HEK293 (cell line): ENCODE data around the gene SETDB2.
A peak's percentile ranks its signal among the peaks of the same experiment; 100 is the strongest.

Source experiments
- CTCF ChIA-PET: fragments of 350-600 bp; formaldehyde crosslinking; extraction: SDS; loops from one replicate; lab custom pipeline; 2021; ENCODE audit warnings: antibody characterized with exemption; lab: Yijun Ruan, JAX
- POLR2A ChIA-PET: fragments of 300-600 bp; formaldehyde crosslinking; extraction: SDS; loops from one replicate; lab custom pipeline; 2020; ENCODE audit warnings: antibody characterized with exemption, inconsistent platforms; lab: Yijun Ruan, JAX
- H3K27ac ChIP-seq: fragments of 200-500 bp; sonication (Bioruptor generic); 2 replicates; pipeline ENCODE4 v1.5.1; 2014; ENCODE audit warnings: low read depth, low read length, control low read depth, inconsistent platforms; ENCODE audit errors: extremely low read depth
- H3K36me3 ChIP-seq, 2 experiments: fragments of 200-500 bp in 1 of 2; sonication (Bioruptor generic) in 1 of 2; 1 replicate in 1 of 2; 2 replicates in 1 of 2; pipeline ENCODE4 v1.5.1; 2014 to 2017; ENCODE audit warnings: inconsistent platforms in 2 of 2, low read length in 2 of 2; ENCODE audit not compliant: control insufficient read depth in 2 of 2, insufficient read depth in 1 of 2
- H3K4me1 ChIP-seq: fragments of 200-500 bp; sonication (Bioruptor generic); 2 replicates; pipeline ENCODE4 v1.5.1; 2014; ENCODE audit warnings: mild to moderate bottlenecking, low read length, inconsistent platforms; ENCODE audit not compliant: control insufficient read depth, insufficient read depth
- H3K4me3 ChIP-seq: 2 replicates; pipeline ENCODE4 v1.5.1; 2011; ENCODE audit warnings: low read depth, mild to moderate bottlenecking, control low read depth, low read length, moderate library complexity
- H3K9me3 ChIP-seq: fragments of 200-500 bp; sonication (Bioruptor generic); 2 replicates; pipeline ENCODE4 v1.5.1; 2014; ENCODE audit warnings: low read depth, low read length, inconsistent platforms; ENCODE audit not compliant: control insufficient read depth, insufficient read depth
- GFI1B ChIP-seq: fragments of 450-650 bp; formaldehyde crosslinking; IDR thresholded peaks from 2 replicates; pipeline ENCODE4 v1.5.1; 2016; ENCODE audit warnings: missing biosample characterization, missing genetic modification characterization
- GLI2 ChIP-seq: fragments of 450-650 bp; formaldehyde crosslinking; IDR thresholded peaks from 2 replicates; pipeline ENCODE4; 2017; ENCODE audit warnings: missing biosample characterization, missing genetic modification characterization, low read depth, borderline replicate concordance
- HOXD13 ChIP-seq: sonication (generic); formaldehyde crosslinking; IDR thresholded peaks from 2 replicates; pipeline ENCODE4 v1.8.0; 2022; ENCODE audit warnings: missing genetic modification reagents, borderline replicate concordance
- KLF1 ChIP-seq: fragments of 450-650 bp; formaldehyde crosslinking; IDR thresholded peaks from 2 replicates; pipeline ENCODE4 v1.5.1; 2016; ENCODE audit warnings: missing biosample characterization, missing genetic modification characterization
- KLF9 ChIP-seq: fragments of 450-650 bp; formaldehyde crosslinking; IDR thresholded peaks from 2 replicates; pipeline ENCODE4 v1.5.1; 2016; ENCODE audit warnings: missing biosample characterization, missing genetic modification characterization, low read depth
- PBX3 ChIP-seq: sonication (generic); formaldehyde crosslinking; IDR thresholded peaks from 2 replicates; pipeline ENCODE4 v1.8.1; 2022; ENCODE audit warnings: mild to moderate bottlenecking, moderate library complexity, missing genetic modification reagents
- REPIN1 ChIP-seq: fragments of 450-650 bp; formaldehyde crosslinking; IDR thresholded peaks from 2 replicates; pipeline ENCODE4 v1.5.1; 2017; ENCODE audit warnings: missing biosample characterization, missing genetic modification characterization, low read depth
- SCRT2 ChIP-seq: fragments of 450-650 bp; formaldehyde crosslinking; IDR thresholded peaks from 2 replicates; pipeline ENCODE4 v1.5.1; 2016; ENCODE audit warnings: missing biosample characterization, missing genetic modification characterization
- SP3 ChIP-seq: fragments of 450-650 bp; formaldehyde crosslinking; IDR thresholded peaks from 2 replicates; pipeline ENCODE4 v1.5.1; 2016; ENCODE audit warnings: missing biosample characterization, missing genetic modification characterization
- ZBTB11 ChIP-seq: fragments of 450-650 bp; formaldehyde crosslinking; conservative IDR thresholded peaks from 2 replicates; pipeline ENCODE4 v1.5.1; 2016; ENCODE audit warnings: low read depth, missing biosample characterization, missing genetic modification characterization
- ZBTB48 ChIP-seq: fragments of 450-650 bp; formaldehyde crosslinking; IDR thresholded peaks from 2 replicates; pipeline ENCODE4 v1.5.1; 2016; ENCODE audit warnings: missing biosample characterization, missing genetic modification characterization
- ZFHX2 ChIP-seq: fragments of 450-650 bp; formaldehyde crosslinking; conservative IDR thresholded peaks from 2 replicates; pipeline ENCODE4 v1.5.1; 2016; ENCODE audit warnings: missing biosample characterization, missing genetic modification characterization
- ZNF133 ChIP-seq: fragments of 450-650 bp; formaldehyde crosslinking; IDR thresholded peaks from 2 replicates; pipeline ENCODE4 v1.5.1; 2016; ENCODE audit warnings: missing biosample characterization, missing genetic modification characterization
- ZNF174 ChIP-seq: fragments of 450-650 bp; formaldehyde crosslinking; IDR thresholded peaks from 2 replicates; pipeline ENCODE4 v1.5.0; 2017; ENCODE audit warnings: missing biosample characterization, mild to moderate bottlenecking, missing genetic modification characterization
- ZNF324 ChIP-seq: fragments of 450-650 bp; formaldehyde crosslinking; IDR thresholded peaks from 2 replicates; pipeline ENCODE4 v1.5.1; 2016; ENCODE audit warnings: missing biosample characterization, missing genetic modification characterization
- ZNF426 ChIP-seq: fragments of 450-650 bp; formaldehyde crosslinking; IDR thresholded peaks from 2 replicates; pipeline ENCODE4 v1.5.1; 2017; ENCODE audit warnings: missing biosample characterization, missing genetic modification characterization, mild to moderate bottlenecking, inconsistent platforms, moderate library complexity
- ZNF501 ChIP-seq: fragments of 450-650 bp; formaldehyde crosslinking; IDR thresholded peaks from 2 replicates; pipeline ENCODE4 v1.5.1; 2016; ENCODE audit warnings: missing biosample characterization, missing genetic modification characterization
- ZNF518A ChIP-seq: fragments of 450-650 bp; formaldehyde crosslinking; conservative IDR thresholded peaks from 2 replicates; pipeline ENCODE4 v1.5.1; 2016; ENCODE audit warnings: low read depth, missing biosample characterization, missing genetic modification characterization
- ZNF580 ChIP-seq: fragments of 450-650 bp; formaldehyde crosslinking; IDR thresholded peaks from 2 replicates; pipeline ENCODE4 v1.5.1; 2016; ENCODE audit warnings: missing biosample characterization, missing genetic modification characterization
- ZNF704 ChIP-seq: fragments of 450-650 bp; formaldehyde crosslinking; IDR thresholded peaks from 2 replicates; pipeline ENCODE4 v1.5.1; 2016; ENCODE audit warnings: missing biosample characterization, missing genetic modification characterization
- ZNF843 ChIP-seq: fragments of 450-650 bp; formaldehyde crosslinking; IDR thresholded peaks from 2 replicates; pipeline ENCODE4 v1.5.1; 2016; ENCODE audit warnings: missing biosample characterization, missing genetic modification characterization
- ZSCAN16 ChIP-seq: fragments of 450-650 bp; formaldehyde crosslinking; IDR thresholded peaks from 2 replicates; pipeline ENCODE4 v1.5.1; 2016; ENCODE audit warnings: missing biosample characterization, missing genetic modification characterization
- ZSCAN30 ChIP-seq: fragments of 450-650 bp; IDR thresholded peaks from 2 replicates; pipeline ENCODE4 v1.5.1; 2018; ENCODE audit warnings: missing biosample characterization, mild to moderate bottlenecking, missing genetic modification characterization, moderate library complexity
- ZSCAN4 ChIP-seq: fragments of 450-650 bp; formaldehyde crosslinking; IDR thresholded peaks from 2 replicates; pipeline ENCODE4 v1.5.1; 2017; ENCODE audit warnings: missing biosample characterization, missing genetic modification characterization

Gene SETDB2

GRCh38 chr13:49443704-49444523 lies at the start of gene SETDB2, which contains the start of gene CAB39L:
Gene SETDB2, plus strand, starts transcription at chr13:49444274. Its CDS starts 7,620 bp downstream, at chr13:49451894.
Gene CAB39L, minus strand, starts transcription at chr13:49444064. Its CDS starts 61,154 bp downstream, at chr13:49382910.
- CTCF ChIA-PET, result interaction anchor here (0.5 to 1.2 kb wide), 3 partner anchors 12 to 124 kb away, joined by 4 to 5 read pairs (median 4); no protein-coding TSS in a partner anchor
- no peaks in the 10 kb centered on the region for H3K4me1 ChIP-seq
- TF ChIP-seq KLF9 (peak; percentile 33; the same call in 1 of the 2 replicates), PBX3 (CRISPR knock-in tag) (peak; percentile 37; the same call in 1 of the 2 replicates), ZNF518A (tag by site-specific recombination) (peak; percentile 52), REPIN1 (tag by site-specific recombination) (peak; percentile 70; the same call in 1 of the 2 replicates), ZBTB11 (peak; percentile 69), ZNF133 (tag by site-specific recombination) (no peak), ZSCAN30 (tag by site-specific recombination) (peak; percentile 87), GLI2 (tag by site-specific recombination) (no peak), ZNF580 (tag by site-specific recombination) (peak; percentile 82; the same call in 1 of the 2 replicates), ZNF174 (tag by site-specific recombination) (no peak), SCRT2 (tag by site-specific recombination) (no peak; the same call in 1 of the 2 replicates), ZFHX2 (peak; percentile 33), ZNF843 (tag by site-specific recombination) (peak; percentile 30; the same call in 1 of the 2 replicates), ZSCAN4 (tag by site-specific recombination) (no peak), ZSCAN16 (tag by site-specific recombination) (no peak), GFI1B (tag by site-specific recombination) (no peak), ZBTB48 (tag by site-specific recombination) (peak; percentile 42), ZNF426 (tag by site-specific recombination) (no peak), ZNF501 (tag by site-specific recombination) (peak; percentile 67; the same call in 1 of the 2 replicates), ZNF324 (peak; percentile 89), ZNF704 (tag by site-specific recombination) (no peak), KLF1 (tag by site-specific recombination) (0 out of 2 replicates have a peak, but pooled peaks have one; percentile 35), HOXD13 (peak; percentile 86), SP3 (peak; percentile 88)

More at GRCh38 chr13:49443704-49444523, at the start of gene SETDB2, which contains the start of gene CAB39L:
- Histone ChIP-seq H3K27ac (peak within 1 kb of the TSS; percentile 77), H3K4me3 (peak within 1 kb of the TSS; percentile 90), H3K36me3 (no peaks in the 10 kb centered on the region), H3K9me3 (no peaks in the 10 kb centered on the region)
- POLR2A ChIA-PET, result interaction anchor here (0.6 to 2.3 kb wide), 8 partner anchors 9 to 142 kb away, joined by 3 to 10 read pairs (median 4); partner anchors contain the start of genes PHF11 and RCBTB1
